ENCODE data around the gene FERD3L. TPM values are rescaled to one million over a fixed set of nuclear protein-coding genes. Genes with fewer than 3 reads are reported as not detected.

FERD3L gene
- total and polyA plus RNA-seq, 2 donors (not counting 3 experiments of a cell fraction or from before 2014, with no cell fraction given): not detected

GRCh38 chr7:19119870-19120486 is 25.2 kb downstream of the FERD3L start:
- Histone ChIP-seq H3K9ac (replicated peaks; ENCODE audit: extremely low read depth, insufficient read depth, low read length) (no peak overlapping the region), H3K27me3 (ENCODE audit: control insufficient read depth in 2 of 2, insufficient read depth in 2 of 2, low read length in 2 of 2) (peaks cover 56 to 71% of the 10 kb centered on the region in 2 experiments), H3K9me1 (replicated peaks; ENCODE audit: control insufficient read depth, extremely low read depth, insufficient read depth, low read length) (no peaks in the 10 kb centered on the region), H3K36me3 (ENCODE audit: control insufficient read depth in 2 of 2, extremely low read depth in 1 of 2, insufficient read depth in 2 of 2, low read length in 2 of 2) (no peaks in the 10 kb centered on the region), H2AFZ (ENCODE audit: low read depth, low read length) (no peak overlapping the region), H3K4me2 (ENCODE audit: insufficient read depth, low read length) (no peak overlapping the region), H4K20me1 (replicated peaks; ENCODE audit: control insufficient read depth, extremely low read depth, insufficient read depth, low read length) (no peaks in the 10 kb centered on the region), H3K27ac (ENCODE audit: insufficient read depth, low read depth, low read length) (no peak overlapping the region), H3K79me2 (ENCODE audit: control insufficient read depth, insufficient read depth, low read length) (no peaks in the 10 kb centered on the region), H3K9me3 (replicated peaks; ENCODE audit: control insufficient read depth, insufficient read depth, low read length) (no peaks in the 10 kb centered on the region), H3K4me1 (ENCODE audit: control insufficient read depth, extremely low read depth, insufficient read depth, low read length) (peaks cover 13% of the 10 kb centered on the region), H3K4me3 (replicated peaks in 1 of 3; ENCODE audit: insufficient read depth in 1 of 3, low read depth in 1 of 3, low read length in 3 of 3) (no peak overlapping the region)
- DNase-seq (ENCODE audit: low read depth, low spot score): no peak
- POLR2A ChIA-PET: no interaction called here
- TF ChIP-seq FOS (IDR thresholded peaks at IDR 0.05; ENCODE audit: borderline replicate concordance, insufficient read depth, low read length) (no peak), GATA2 (IDR thresholded peaks at IDR 0.05; ENCODE audit: insufficient read depth, insufficient read length, low read depth, low read length) (no peak), EZH2 (IDR thresholded peaks at IDR 0.05; ENCODE audit: borderline replicate concordance, low read depth, low read length, severe bottlenecking) (no peak), POLR2AphosphoS5 (IDR thresholded peaks at IDR 0.05; ENCODE audit: insufficient read depth, low read depth, low read length) (no peak), MAX (IDR thresholded peaks at IDR 0.05; ENCODE audit: insufficient read depth, insufficient read length) (no peak), JUN (IDR thresholded peaks at IDR 0.05; ENCODE audit: borderline replicate concordance, insufficient read depth, insufficient read length, low read depth) (no peak), MYC (IDR thresholded peaks at IDR 0.05; ENCODE audit: low read depth, low read length) (no peak), POLR2A (IDR thresholded peaks at IDR 0.05; ENCODE audit: low read depth, low read length) (no peak), CTCF (IDR thresholded peaks at IDR 0.05; ENCODE audit: extremely low read depth in 1 of 2, insufficient read depth in 1 of 2, low read depth in 1 of 2, low read length in 2 of 2) (no peak)
- intact Hi-C loops (cut with micrococcal nuclease): loop anchor here (5.0 kb wide), 3 partner anchors 453 to 768 kb away; no protein-coding TSS in a partner anchor
- BruUV-seq (replicated peaks): no TSS peak
- no peak for FAIRE-seq
- dilution Hi-C loops (cut with MboI; ENCODE audit: extremely low pct_ligation_motif_present, low sequenced_read_pairs): no loop called here
- CTCF ChIA-PET: interaction anchor here (0.8 to 2.8 kb wide), 6 partner anchors 323 to 768 kb away, joined by 3 to 26 read pairs (median 4); no protein-coding TSS in a partner anchor

All from endothelial cell of umbilical vein (primary cell).